Heart right ventricle (tissue), 16 donors: ENCODE measurements around the gene GNG7. TPM values are rescaled to one million over a fixed set of nuclear protein-coding genes. Genes with fewer than 3 reads are reported as not detected.
A peak's percentile ranks its signal among the peaks of the same experiment; 100 is the strongest.
"Not testable (repeated sequence)": the region's sequence is repeated elsewhere in the genome, so short reads cannot be mapped to it uniquely, and the experiment has no call there.

ENCODE experiments used
- ATAC-seq, 8 donors: fragments of 200-7000 bp; cut with Tn5 transposase; one replicate each; pipeline ENCODE4 v1.9.1; 2020; ENCODE audit warnings: mild to moderate bottlenecking in 8 of 8, moderate library complexity in 8 of 8, moderate number of reproducible peaks in 1 of 8
- DNase-seq, 2 donors: peaks; one replicate each; pipeline ENCODE4 v3.0.0-alpha.2; 2020
- H3K27ac ChIP-seq, 10 donors: fragments of 200-600 bp; sonication (generic) in 2 of 10; one replicate each; pipeline versions ENCODE4 v1.5.0 to v1.8.0; 2020 to 2022; ENCODE audit warnings: mild to moderate bottlenecking in 3 of 10
- H3K27me3 ChIP-seq, 7 donors: fragments of 200-600 bp; one replicate each; pipeline ENCODE4 v1.8.0; 2021 to 2022; ENCODE audit warnings: mild to moderate bottlenecking in 2 of 7
- H3K36me3 ChIP-seq, 9 donors: fragments of 200-600 bp; sonication (generic) in 1 of 9; one replicate each; pipeline versions ENCODE4 v1.5.0 to v1.8.0; 2020 to 2022; ENCODE audit warnings: mild to moderate bottlenecking in 2 of 9
- H3K4me1 ChIP-seq, 9 donors: fragments of 200-600 bp; sonication (generic) in 1 of 9; one replicate each; pipeline versions ENCODE4 v1.5.0 to v1.8.0; 2020 to 2022; ENCODE audit warnings: mild to moderate bottlenecking in 4 of 9
- H3K4me3 ChIP-seq, 10 donors: fragments of 200-600 bp; sonication (generic) in 2 of 10; one replicate each; pipeline versions ENCODE4 v1.5.0 to v1.8.0; 2020 to 2022; ENCODE audit warnings: mild to moderate bottlenecking in 7 of 10, moderate library complexity in 2 of 10
- H3K9me3 ChIP-seq, 11 donors: fragments of 200-600 bp in 10 of 11; sonication (generic) in 2 of 11; one replicate each; pipeline versions ENCODE4 v1.5.0 to v1.8.0; 2013 to 2022; ENCODE audit warnings: mild to moderate bottlenecking in 2 of 11, control low read depth in 1 of 11, moderate library complexity in 1 of 11
- WGBS, 2 donors: extraction: QIAGEN DNeasy Blood & Tissue Kit; methylation state at CpG; one replicate each; pipeline ENCODE4 v1.1.7; 2013; ENCODE audit warnings: inconsistent platforms in 1 of 2; 5-methylcytosine and 5-hydroxymethylcytosine counted together
- intact Hi-C, 10 donors: fragments of 100-400 bp; cut with DNase I; formaldehyde crosslinking; loops; one replicate each; pipeline versions ENCODE4 v1.11.1 to v1.14.2; 2022
- polyA plus RNA-seq, 2 donors: library from polyadenylated mRNA; stranded (reverse); fragments of 200-250 nt; gene quantifications; one replicate each; pipeline ENCODE4 v1.2.3, GENCODE V29; 2013
- total RNA-seq, 10 donors: library from RNA; stranded (reverse); fragmentation: NEBNext Ultra II Directional in 3 of 10; extraction: Animal tissue kit (Norgen Biotek cat#: 25700) in 3 of 10; gene quantifications; one replicate each; pipeline versions ENCODE4 v1.2.1 to v1.2.4, GENCODE V29; 2021 to 2023
- TF ChIP-seq, protein P1 (sequence below), 9 donors: fragments of 200-600 bp; sonication (generic) in 2 of 9; IDR thresholded peaks; one replicate each; pipeline versions ENCODE4 v1.5.0 to v1.8.0; 2021 to 2022; ENCODE audit warnings: antibody characterized with exemption in 9 of 9, mild to moderate bottlenecking in 5 of 9, moderate library complexity in 1 of 9
- donor health status: Arrhythmogenic right ventricular cardiomyopathy.
- donor health status: ischemic (EF 13 %, LVEDD 7.1; RV severe dilation, severe dysfunction).
- donor health status: healthy with polysubstance abuse.
- donor health status: DM: no; HTN: yes; CAD: no.
- donor health status: DM: no; HTN: no; CAD: no.
- donor health status: ischemic (EF 25% LVEDD 6.9; RV normal size, moderate dysfunction).
- donor health status: ischemic (EF 25% LVEDD 5.7; RV mildly dilated, moderate dysfunction).
- donor health status: healthy.
- donor health status: DM: yes; HTN: yes; CAD: no.
- donor health status: Ischemic cardiomyopathy.
- donor health status: ischemic (EF 35%, LVEDD 5.7; RV mildly dilated, moderate dysfunction).
- donor health status: nonischemic (EF 11% LVEDD 7.7; RV severe dilation, severe dysfunction).
- donor health status: DM: yes; HTN: yes; CAD: no.
- donor health status: PGD.
- donor health status: ischemic (EF 29% LVEDD 5.4; RV normal size, mild dysfunction).
- donor health status: nonischemic (EF 23%, LVEDD 6.1; RV moderate dilation, normal function).

GNG7 gene
- total and polyA plus RNA-seq, 12 donors: 8.4 to 56.9 (median 39.1) TPM

DNA sequence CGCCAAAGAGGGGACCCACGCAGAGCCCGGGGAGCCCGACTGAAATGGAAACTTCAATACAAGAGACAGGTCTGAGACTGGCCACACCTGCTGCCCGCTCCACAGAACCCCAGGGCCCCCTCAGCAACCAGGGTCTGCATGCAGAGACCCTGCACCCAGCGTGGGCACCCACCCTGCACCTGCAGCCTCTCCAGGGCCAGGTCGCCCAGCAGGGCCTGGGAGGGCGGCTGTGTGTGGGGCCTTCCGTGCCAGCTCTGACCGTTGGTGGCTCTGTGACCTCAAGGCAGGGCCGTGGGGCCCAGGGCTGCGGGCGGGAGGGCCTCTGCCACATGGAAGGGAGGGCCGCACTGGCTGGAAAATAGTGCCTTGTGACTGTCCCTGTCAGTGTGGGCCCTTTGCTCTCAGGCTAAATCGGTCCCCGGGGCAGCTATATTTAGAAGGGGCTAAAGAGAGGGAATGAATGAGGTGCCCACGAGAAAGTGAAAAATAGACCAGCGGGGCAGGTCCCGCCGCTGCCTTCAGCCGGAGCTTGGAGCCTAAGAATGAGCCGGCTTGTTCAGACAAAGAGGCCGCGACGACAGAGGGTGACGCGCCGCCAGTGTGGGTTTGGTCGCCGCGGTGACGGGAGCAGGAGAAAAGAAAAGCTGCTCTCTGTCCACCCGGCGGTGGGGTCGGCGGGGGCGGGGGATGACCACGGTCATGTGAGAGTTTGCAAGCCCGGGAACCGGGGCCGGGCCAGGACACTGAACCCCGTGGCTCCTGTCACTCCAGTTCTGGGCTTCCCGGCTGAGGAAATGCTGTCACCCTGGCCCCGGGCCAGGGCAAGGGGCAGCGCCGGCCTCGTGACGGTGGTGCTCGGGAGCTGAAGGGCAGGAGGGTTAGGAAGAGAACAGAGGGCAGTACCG lies 156.1 kb downstream of the GNG7 start:
- no peaks in the 10 kb centered on the region for H3K27me3 ChIP-seq
- H3K36me3 ChIP-seq: no peaks in the 10 kb centered on the region
- H3K9me3 ChIP-seq: peaks cover 0 to 3% (median 0%) of the 10 kb centered on the region in 11 donors
- DNase-seq (peak; percentile 84), ATAC-seq (peak; percentile 30 to 80 (median 68))
- TF ChIP-seq, protein P1, sequence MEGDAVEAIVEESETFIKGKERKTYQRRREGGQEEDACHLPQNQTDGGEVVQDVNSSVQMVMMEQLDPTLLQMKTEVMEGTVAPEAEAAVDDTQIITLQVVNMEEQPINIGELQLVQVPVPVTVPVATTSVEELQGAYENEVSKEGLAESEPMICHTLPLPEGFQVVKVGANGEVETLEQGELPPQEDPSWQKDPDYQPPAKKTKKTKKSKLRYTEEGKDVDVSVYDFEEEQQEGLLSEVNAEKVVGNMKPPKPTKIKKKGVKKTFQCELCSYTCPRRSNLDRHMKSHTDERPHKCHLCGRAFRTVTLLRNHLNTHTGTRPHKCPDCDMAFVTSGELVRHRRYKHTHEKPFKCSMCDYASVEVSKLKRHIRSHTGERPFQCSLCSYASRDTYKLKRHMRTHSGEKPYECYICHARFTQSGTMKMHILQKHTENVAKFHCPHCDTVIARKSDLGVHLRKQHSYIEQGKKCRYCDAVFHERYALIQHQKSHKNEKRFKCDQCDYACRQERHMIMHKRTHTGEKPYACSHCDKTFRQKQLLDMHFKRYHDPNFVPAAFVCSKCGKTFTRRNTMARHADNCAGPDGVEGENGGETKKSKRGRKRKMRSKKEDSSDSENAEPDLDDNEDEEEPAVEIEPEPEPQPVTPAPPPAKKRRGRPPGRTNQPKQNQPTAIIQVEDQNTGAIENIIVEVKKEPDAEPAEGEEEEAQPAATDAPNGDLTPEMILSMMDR (IDR thresholded peaks at IDR 0.05): peak in 1 of 9 donors; percentile 5
- intact Hi-C loops: loop anchor here in 1 of 10 donors (5.0 kb wide), 1 partner anchor 66 kb away; no protein-coding TSS in a partner anchor
- peaks cover 30 to 90% (median 72%) of the 10 kb centered on the region in 9 donors for H3K4me1 ChIP-seq
- H3K27ac ChIP-seq: peak overlapping the region; percentile 74 to 97 (median 88)
- WGBS, 2 donors: 16 to 24% methylated on average over 47 to 50 of the region's 50 CpGs
- H3K4me3 ChIP-seq: peak overlapping the region in 7 of 10 donors; percentile 17 to 38 (median 32)

DNA sequence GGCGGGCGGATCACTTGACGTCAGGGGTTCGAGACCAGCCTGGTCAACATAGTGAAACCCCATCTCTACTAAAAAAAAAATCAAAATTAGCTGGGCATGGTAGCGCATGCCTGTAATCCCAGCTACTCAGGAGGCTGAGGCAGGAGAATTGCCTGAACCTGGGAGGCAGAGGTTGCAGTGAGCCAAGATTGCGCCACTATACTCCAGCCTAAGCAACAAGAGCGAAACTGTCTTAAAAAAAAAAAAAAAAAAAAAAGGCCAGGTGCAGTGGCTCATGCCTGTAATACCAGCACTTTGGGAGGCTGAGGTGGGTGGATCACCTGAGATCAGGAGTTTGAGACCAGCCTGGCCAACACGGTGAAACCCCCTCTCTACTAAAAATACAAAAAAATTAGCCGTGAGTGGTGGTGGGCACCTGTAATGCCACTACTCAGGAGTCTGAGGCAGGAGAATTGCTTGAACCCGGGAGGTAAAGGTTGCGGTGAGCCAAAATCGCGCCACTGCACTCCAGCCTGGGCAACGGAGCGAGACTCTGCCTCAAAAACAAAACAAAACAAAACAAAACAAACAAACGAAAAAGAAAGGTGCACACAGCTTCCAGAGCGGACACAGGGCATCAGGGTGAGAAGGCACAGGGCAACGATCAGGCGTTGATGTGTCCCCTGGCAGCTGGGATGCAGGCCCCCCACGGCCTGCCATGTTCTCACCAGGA lies 156.9 kb downstream of the GNG7 start:
- peak overlapping the region; percentile 74 to 97 (median 90) for H3K27ac ChIP-seq
- not testable (repeated sequence) for H3K9me3 ChIP-seq, DNase-seq, H3K36me3 ChIP-seq, H3K27me3 ChIP-seq, ATAC-seq
- WGBS, 2 donors: 86 to 88% methylated on average over 20 of the region's 20 CpGs
- H3K4me1 ChIP-seq: peaks cover 31 to 91% (median 72%) of the 10 kb centered on the region in 9 donors
- peak overlapping the region in 2 of 10 donors; percentile 35 to 38 for H3K4me3 ChIP-seq
- intact Hi-C loops: loop anchor here in 3 of 10 donors (2.0 to 5.0 kb wide), 4 partner anchors 33 to 69 kb away; partner anchors contain the start of gene GADD45B (in 1 of the 3)

DNA sequence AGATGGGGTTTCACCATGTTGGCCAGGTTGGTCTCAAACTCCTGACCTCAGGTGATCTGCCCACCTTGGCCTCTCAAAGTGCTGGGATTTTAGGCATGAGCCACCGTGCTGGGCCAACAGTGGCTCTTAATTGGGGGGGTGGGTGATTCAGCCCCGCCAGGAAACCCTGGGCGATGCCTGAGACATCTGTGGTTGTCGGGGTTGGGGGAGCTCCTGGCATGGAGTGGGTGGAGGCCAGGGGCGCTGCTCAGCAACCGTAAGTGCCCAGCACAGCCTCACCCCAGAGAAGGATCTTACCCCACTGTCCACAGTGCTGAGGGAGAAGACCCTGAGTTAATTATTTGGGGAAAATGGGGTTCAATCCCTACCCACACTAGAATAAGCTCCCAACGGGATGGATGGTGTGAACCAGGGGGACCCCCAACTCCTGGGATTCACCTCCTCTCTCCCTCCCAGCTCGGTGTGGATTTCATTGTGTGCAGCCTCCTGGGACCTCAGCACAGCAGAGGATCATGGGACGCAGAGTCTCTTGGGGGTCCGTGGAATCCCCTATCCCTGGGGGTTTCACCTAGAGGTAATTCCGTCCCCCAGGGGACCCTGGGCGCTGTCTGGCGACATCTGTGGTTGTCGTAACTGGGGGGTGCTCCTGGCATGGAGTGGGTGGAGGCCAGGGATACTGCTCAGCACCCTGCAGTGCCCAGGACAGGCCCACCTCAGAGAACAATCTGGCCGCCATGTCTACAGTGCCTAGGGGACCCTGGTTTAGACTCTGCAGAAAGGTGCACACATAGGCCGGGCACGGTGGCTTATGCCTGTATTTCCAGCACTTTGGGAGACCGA lies 157.7 kb downstream of the GNG7 start:
- 93 to 94% methylated on average over 18 of the region's 18 CpGs for WGBS, 2 donors

More for the DNA sequence above, 157.7 kb downstream of the GNG7 start:
- peaks cover 35 to 90% (median 74%) of the 10 kb centered on the region in 9 donors for H3K4me1 ChIP-seq
- intact Hi-C loops: loop anchor here in 8 of 10 donors (2.0 to 5.0 kb wide), 8 partner anchors 33 to 68 kb away; partner anchors contain the start of gene GADD45B (in 4 of the 8)
- TF ChIP-seq, protein P1 (IDR thresholded peaks at IDR 0.05): no peak
- H3K27me3 ChIP-seq: no peaks in the 10 kb centered on the region
- ATAC-seq (no peak), DNase-seq (no peak)
- H3K36me3 ChIP-seq: no peaks in the 10 kb centered on the region
- no peak overlapping the region for H3K4me3 ChIP-seq
- H3K27ac ChIP-seq: peak overlapping the region; percentile 83 to 97 (median 93)
- H3K9me3 ChIP-seq: peaks cover 0 to 3% (median 0%) of the 10 kb centered on the region in 11 donors
